B cell (primary cell): Measurements from ENCODE around the gene PDGFA. TPM values are rescaled to one million over a fixed set of nuclear protein-coding genes. Genes with fewer than 3 reads are reported as not detected.

Source experiments
- ATAC-seq: fragments of 200-7000 bp; cut with Tn5 transposase; one replicate; pipeline ENCODE4 v1.10.0; 2021; ENCODE audit warnings: low read depth, mild to moderate bottlenecking, moderate number of reproducible peaks, moderate library complexity
- CTCF ChIA-PET: fragments of 350-600 bp; sonication (Branson Sonifier 250); formaldehyde crosslinking; loops from one replicate; lab custom pipeline; 2021; ENCODE audit warnings: antibody characterized with exemption, inconsistent platforms; lab: Charles Lee
- POLR2A ChIA-PET: fragments of 350-600 bp; sonication (Branson Sonifier 250); formaldehyde crosslinking; loops from one replicate; lab custom pipeline; 2021; ENCODE audit warnings: antibody characterized with exemption; lab: Charles Lee
- DNase-seq: peaks from one replicate; pipeline ENCODE4 v3.0.0; 2013
- H2AFZ ChIP-seq: 2 replicates; pipeline ENCODE4 v1.6.1; 2012; ENCODE audit warnings: mild to moderate bottlenecking, low read depth, low read length; ENCODE audit not compliant: insufficient read depth, poor library complexity, severe bottlenecking
- H3K27ac ChIP-seq, 2 donors: 1 replicate in 1 of 2; 2 replicates in 1 of 2; pipeline ENCODE4 v1.5.1; 2012 to 2013; ENCODE audit warnings: low read length in 2 of 2, mild to moderate bottlenecking in 2 of 2, moderate library complexity in 1 of 2
- H3K27me3 ChIP-seq, 4 experiments: fragments of 200-600 bp in 1 of 4; sonication (generic) in 1 of 4; replicated peaks in 1 of 4; 1 replicate in 2 of 4; 2 replicates in 2 of 4; pipeline versions ENCODE4 v1.6.1 to v1.7.0; 2013 to 2016; ENCODE audit warnings: low read length in 3 of 4, mild to moderate bottlenecking in 2 of 4, mixed read lengths in 1 of 4, moderate library complexity in 1 of 4; ENCODE audit not compliant: insufficient read depth in 4 of 4, control insufficient read depth in 3 of 4; ENCODE audit errors: control extremely low read depth in 1 of 4
- H3K36me3 ChIP-seq, 2 experiments: replicated peaks in 1 of 2; 1 replicate in 1 of 2; 2 replicates in 1 of 2; pipeline versions ENCODE4 v1.6.1 to v1.7.1; 2013; ENCODE audit warnings: low read length in 1 of 2; ENCODE audit not compliant: insufficient read depth in 2 of 2, control insufficient read depth in 1 of 2; ENCODE audit errors: control extremely low read depth in 1 of 2, extremely low read depth in 1 of 2
- H3K4me1 ChIP-seq, 2 donors: fragments of 200-600 bp in 1 of 2; sonication (generic) in 1 of 2; 1 replicate in 1 of 2; 2 replicates in 1 of 2; pipeline versions ENCODE4 v1.5.1 to v1.6.1; 2013 to 2017; ENCODE audit warnings: low read length in 2 of 2; ENCODE audit not compliant: control insufficient read depth in 2 of 2, insufficient read depth in 2 of 2
- H3K4me2 ChIP-seq: replicated peaks from 2 replicates; pipeline ENCODE3; 2012; ENCODE audit warnings: mild to moderate bottlenecking, low read depth, low read length; ENCODE audit not compliant: poor library complexity, severe bottlenecking
- H3K4me3 ChIP-seq, 5 experiments: fragments of 200-600 bp in 1 of 5; sonication (generic) in 1 of 5; 1 replicate in 3 of 5; 2 replicates in 2 of 5; pipeline versions ENCODE4 v1.5.1 to v1.7.0; 2011 to 2016; ENCODE audit warnings: low read length in 4 of 5, mild to moderate bottlenecking in 4 of 5, low read depth in 2 of 5, control low read depth in 1 of 5, moderate library complexity in 1 of 5; ENCODE audit not compliant: insufficient read depth in 1 of 5; ENCODE audit errors: control extremely low read depth in 1 of 5, extremely low read depth in 1 of 5
- H3K79me2 ChIP-seq: fragments of 200-600 bp; sonication (generic); one replicate; pipeline ENCODE4 v1.6.0; 2016; ENCODE audit warnings: low read length; ENCODE audit not compliant: control insufficient read depth, insufficient read depth
- H3K9ac ChIP-seq: fragments of 200-600 bp; sonication (generic); 2 replicates; pipeline ENCODE4 v1.6.1; 2017; ENCODE audit warnings: mild to moderate bottlenecking, low read length, moderate library complexity
- H3K9me3 ChIP-seq, 3 donors: one replicate each; pipeline versions ENCODE4 v1.6.1 to v1.7.1; 2013; ENCODE audit warnings: low read length in 2 of 3; ENCODE audit not compliant: control insufficient read depth in 2 of 3, insufficient read depth in 1 of 3; ENCODE audit errors: control extremely low read depth in 1 of 3
- H4K20me1 ChIP-seq: 2 replicates; pipeline ENCODE4 v1.6.0; 2012; ENCODE audit warnings: mild to moderate bottlenecking, low read length; ENCODE audit not compliant: insufficient read depth, control insufficient read depth, poor library complexity, severe bottlenecking
- H3K27ac Mint-ChIP-seq: one replicate; pipeline ENCODE4 v1.8.0; 2021; ENCODE audit warnings: mixed read lengths
- H3K27me3 Mint-ChIP-seq: one replicate; pipeline ENCODE4 v1.8.0; 2021; ENCODE audit warnings: mixed read lengths
- H3K4me1 Mint-ChIP-seq: one replicate; pipeline ENCODE4 v1.8.0; 2021; ENCODE audit warnings: mixed read lengths
- H3K4me3 Mint-ChIP-seq: one replicate; pipeline ENCODE4 v1.8.0; 2021; ENCODE audit warnings: mixed read lengths
- H3K9me3 Mint-ChIP-seq: one replicate; pipeline ENCODE4 v1.8.0; 2022; ENCODE audit warnings: mixed read lengths; ENCODE audit not compliant: insufficient read depth
- CTCF ChIP-seq: fragments of 200-600 bp; IDR thresholded peaks from one replicate; pipeline ENCODE4 v1.8.0; 2022; ENCODE audit warnings: antibody characterized with exemption, mild to moderate bottlenecking
- EZH2 ChIP-seq: IDR thresholded peaks from 2 replicates; pipeline ENCODE4 v1.6.1; 2012; ENCODE audit warnings: borderline replicate concordance, low read depth, mild to moderate bottlenecking, moderate library complexity, low read length; ENCODE audit not compliant: insufficient read depth, poor library complexity, severe bottlenecking
- WGBS: methylation state at CpG from one replicate; pipeline ENCODE4 v1.1.5; 2013; ENCODE audit warnings: missing lambda C conversion rate; ENCODE audit not compliant: insufficient coverage; 5-methylcytosine and 5-hydroxymethylcytosine counted together
- intact Hi-C: fragments of 100-400 bp; cut with micrococcal nuclease; formaldehyde crosslinking; loops from one replicate; pipeline ENCODE4 v1.10.0; 2022
- polyA plus RNA-seq: library from polyadenylated mRNA; depleted of rRNA; stranded (reverse); fragments of >200 nt; gene quantifications from 2 replicates; pipeline ENCODE4 v1.2.3, GENCODE V29; 2012
- total RNA-seq, 2 donors: library from RNA; stranded (reverse); fragments of 120-200 nt in 1 of 2; gene quantifications; 1 replicate in 1 of 2; 2 replicates in 1 of 2; pipeline versions ENCODE4 v1.2.3 to v1.2.4, GENCODE V29; 2013 to 2022

Gene PDGFA
- total and polyA plus RNA-seq, 2 donors (not counting 1 experiment from before 2014, with no cell fraction given): 0.36 to 1.5 TPM

- Histone ChIP-seq H3K36me3 (no peaks in the 10 kb centered on the region), H4K20me1 (no peaks in the 10 kb centered on the region), H3K4me1 (no peaks in the 10 kb centered on the region), H3K27ac (no peak overlapping the region), H3K79me2 (no peaks in the 10 kb centered on the region), H3K4me2 (no peak overlapping the region), H3K9ac (no peak overlapping the region), H3K27me3 (peaks cover 0 to 3% (median 0%) of the 10 kb centered on the region in 4 experiments), H2AFZ (no peak overlapping the region), H3K9me3 (peaks cover 0 to 14% (median 0%) of the 10 kb centered on the region in 3 donors), H3K4me3 (no peak overlapping the region)
- Mint-ChIP-seq H3K9me3 (peaks cover 11% of the 10 kb centered on the region), H3K27ac (no peak overlapping the region), H3K4me1 (peaks cover 8% of the 10 kb centered on the region), H3K4me3 (no peak overlapping the region), H3K27me3 (peaks cover 3% of the 10 kb centered on the region)
- ATAC-seq (no peak), DNase-seq (no peak)
- intact Hi-C loops: no loop called here
- 93% methylated on average over 33 of the region's 36 CpGs for WGBS
- ChIA-PET POLR2A (no interaction called here), CTCF (no interaction called here)
- TF ChIP-seq EZH2 (no peak), CTCF (no peak)
Observed at GRCh38 chr7:463362-463781, 56.3 kb downstream of the PDGFA start.

GRCh38 chr7:462173-463103 lies 57.2 kb downstream of the PDGFA start:
- no peak overlapping the region for H2AFZ ChIP-seq
- no peaks in the 10 kb centered on the region for H3K79me2 ChIP-seq
- 96% methylated on average over 47 of the region's 49 CpGs for WGBS
- ChIA-PET CTCF (no interaction called here), POLR2A (no interaction called here)
- no peak overlapping the region for H3K27ac ChIP-seq
- no peak overlapping the region for H3K27ac Mint-ChIP-seq
- no peaks in the 10 kb centered on the region for H4K20me1 ChIP-seq
- no peaks in the 10 kb centered on the region for H3K36me3 ChIP-seq
- intact Hi-C loops: no loop called here
- H3K4me3 Mint-ChIP-seq: no peak overlapping the region
- H3K9me3 ChIP-seq: peaks cover 0 to 10% (median 0%) of the 10 kb centered on the region in 3 donors
- DNase-seq (no peak), ATAC-seq (no peak)
- H3K9ac ChIP-seq: no peak overlapping the region
- H3K4me1 ChIP-seq: no peaks in the 10 kb centered on the region
- H3K27me3 Mint-ChIP-seq: peaks cover 3% of the 10 kb centered on the region
- peaks cover 2% of the 10 kb centered on the region for H3K9me3 Mint-ChIP-seq
- no peak overlapping the region for H3K4me2 ChIP-seq
- H3K4me1 Mint-ChIP-seq: no peaks in the 10 kb centered on the region
- H3K4me3 ChIP-seq: no peak overlapping the region
- peaks cover 0 to 3% (median 0%) of the 10 kb centered on the region in 4 experiments for H3K27me3 ChIP-seq
- TF ChIP-seq EZH2: no peak
- TF ChIP-seq CTCF: no peak
